ENCODE results near the gene CXorf58.
"Not testable (repeated sequence)": the region's sequence is repeated elsewhere in the genome, so short reads cannot be mapped to it uniquely, and the experiment has no call there.

The CXorf58 gene

DNA sequence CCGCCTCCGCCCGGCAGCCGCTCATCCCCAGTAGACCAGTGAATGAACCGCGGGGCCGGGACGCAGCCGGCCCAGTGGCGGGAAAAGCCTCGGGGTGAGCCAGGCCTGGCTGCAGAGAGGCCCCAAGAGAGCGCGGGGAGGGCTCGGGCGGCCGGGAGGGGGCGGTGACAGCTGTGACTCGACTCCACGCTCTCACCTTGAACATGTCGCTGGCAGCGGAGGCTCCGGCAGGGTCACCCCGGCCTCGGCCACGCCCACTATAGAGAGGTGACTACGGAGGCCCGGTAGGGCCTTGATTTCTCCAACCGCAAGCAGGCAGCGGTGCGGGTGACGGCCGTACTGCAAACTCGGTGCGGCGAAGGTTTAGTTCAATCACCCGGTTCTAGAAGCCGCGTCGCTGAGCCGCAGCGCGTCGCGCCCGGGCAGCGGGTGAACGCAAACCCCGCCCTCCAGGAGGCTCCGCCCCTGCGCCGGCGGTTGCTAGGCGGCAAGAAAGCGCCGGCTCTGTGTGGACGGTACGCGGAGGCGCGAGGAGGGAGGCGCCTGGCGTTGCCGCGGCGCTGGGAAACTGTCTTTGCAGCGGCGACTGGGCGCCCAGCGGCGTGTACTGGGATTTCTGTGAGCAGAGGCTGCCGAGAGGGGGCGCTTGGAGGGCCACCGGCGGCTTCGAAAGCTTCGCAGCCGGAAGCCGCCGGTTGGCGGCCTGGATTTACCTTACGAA lies at the start of gene CXorf58, which contains the start of gene APOO:
Gene CXorf58, plus strand, starts transcription at position 509 of the 721 bp plus-strand sequence. CDS start 2,297 bp downstream, outside the sequence.
Gene APOO, minus strand, starts transcription at position 441 of the 721 bp plus-strand sequence. Its CDS starts 236 bp downstream, at position 205.
- peak; percentile 92 for DNase-seq

DNA sequence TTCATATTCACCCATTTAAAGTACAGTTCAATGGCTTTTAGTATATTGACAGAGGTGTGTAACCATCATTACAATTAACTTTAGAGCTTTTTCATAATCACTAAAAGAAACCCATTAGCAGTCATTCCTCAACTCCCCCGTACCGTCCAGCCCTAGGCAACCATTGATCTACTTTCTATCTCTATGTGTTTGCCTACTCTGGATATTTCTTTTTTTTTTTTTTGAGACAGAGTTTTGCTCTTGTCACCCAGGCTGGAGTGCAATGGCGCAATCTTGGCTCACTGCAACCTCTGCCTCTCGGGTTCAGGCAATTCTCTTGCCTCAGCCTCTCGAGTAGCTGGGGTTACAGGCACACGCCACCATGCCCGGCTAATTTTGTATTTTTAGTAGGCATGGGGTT lies 48.6 kb upstream of the CXorf58 start:
- DNase-seq: not testable (repeated sequence)

DNA sequence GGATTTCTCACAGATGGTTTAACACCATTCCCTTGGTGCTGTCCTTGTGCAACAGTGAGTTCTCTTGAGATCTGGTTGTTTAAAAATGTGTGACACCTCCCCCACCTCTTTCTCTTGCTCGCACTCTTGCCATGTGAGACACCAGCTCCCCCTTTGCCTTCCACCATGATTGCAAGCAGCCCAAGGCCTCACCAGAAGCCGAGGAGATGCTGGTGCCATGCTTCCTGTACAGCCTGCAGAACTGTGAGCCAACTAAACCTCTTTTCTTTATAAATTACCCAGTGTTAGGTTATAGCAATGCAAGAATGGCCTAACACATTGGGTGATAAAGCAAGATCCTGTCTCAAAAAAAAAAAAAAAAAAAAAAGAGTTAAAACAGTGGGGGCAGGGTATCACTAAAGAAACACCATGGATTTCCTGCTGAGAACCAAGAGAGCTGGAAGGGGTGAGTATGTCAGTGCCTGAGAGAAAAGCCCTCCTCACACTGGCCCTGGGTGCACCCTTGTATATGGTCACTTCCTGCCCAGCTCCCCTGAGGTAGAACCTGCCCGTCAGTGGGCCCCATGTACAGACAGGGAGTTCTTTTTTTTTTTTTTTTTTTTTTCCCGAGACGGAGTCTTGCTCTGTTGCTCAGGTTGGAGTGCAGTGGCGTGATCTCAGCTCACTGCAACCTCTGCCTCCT lies 46.5 kb upstream of the CXorf58 start:
- no peak for DNase-seq

- DNase-seq: not testable (repeated sequence)
Measured at GRCh38 chrX:23861952-23862351, 45.9 kb upstream of the CXorf58 start.

- DNase-seq: no peak
Measured at GRCh38 chrX:23864742-23865326, 43.0 kb upstream of the CXorf58 start.

DNA sequence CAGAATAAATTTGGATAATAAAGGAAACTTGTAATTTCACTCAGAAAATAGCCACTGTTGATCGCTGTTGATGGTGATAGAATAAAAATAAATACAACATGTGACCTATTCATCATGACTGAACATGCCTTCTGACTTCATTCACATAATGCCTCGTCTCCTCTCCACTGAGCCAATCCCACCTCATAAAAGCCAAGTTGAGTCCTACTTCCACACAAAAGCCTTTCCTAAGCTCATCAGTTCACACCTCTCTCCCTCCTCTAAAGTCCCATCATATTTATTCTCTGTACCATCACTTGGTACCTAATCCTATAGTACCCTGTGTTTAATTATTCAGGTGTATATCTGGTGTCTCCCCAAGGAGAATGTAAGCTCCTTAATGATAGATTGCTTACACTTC lies 37.8 kb upstream of the CXorf58 start:
- DNase-seq: no peak

DNA sequence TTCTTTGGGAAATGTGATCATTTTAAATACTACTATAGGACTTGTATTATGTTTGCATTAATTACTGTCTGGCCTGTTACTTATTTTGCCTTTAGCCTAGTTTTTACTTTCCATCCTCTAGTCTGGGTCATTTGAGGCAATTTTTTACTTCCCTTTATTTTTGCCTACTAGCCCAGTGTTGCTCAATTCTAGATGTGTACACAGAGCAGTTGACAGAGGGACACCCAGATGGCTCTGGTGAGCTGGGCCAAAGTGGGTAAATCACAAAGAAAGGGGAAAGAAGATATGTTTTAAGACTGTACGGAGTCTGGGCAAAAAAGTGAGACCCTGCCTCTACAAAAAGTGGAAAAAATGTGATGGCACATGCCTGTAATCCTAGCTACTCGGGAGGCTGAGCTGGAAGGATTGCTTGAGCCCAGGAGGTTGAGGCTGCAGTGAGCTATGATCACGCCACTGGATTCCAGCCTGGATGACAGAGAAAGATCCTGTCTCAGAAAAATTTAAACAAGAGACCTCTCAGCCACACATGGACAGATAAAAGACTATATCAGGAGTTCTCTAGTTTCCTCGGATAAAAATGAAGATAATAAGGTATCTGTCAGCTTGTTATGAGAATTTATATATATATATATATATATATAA lies 35.8 kb upstream of the CXorf58 start:
- DNase-seq: no peak

- no peak for DNase-seq
Measured at GRCh38 chrX:23879380-23880090, 28.3 kb upstream of the CXorf58 start.

DNA sequence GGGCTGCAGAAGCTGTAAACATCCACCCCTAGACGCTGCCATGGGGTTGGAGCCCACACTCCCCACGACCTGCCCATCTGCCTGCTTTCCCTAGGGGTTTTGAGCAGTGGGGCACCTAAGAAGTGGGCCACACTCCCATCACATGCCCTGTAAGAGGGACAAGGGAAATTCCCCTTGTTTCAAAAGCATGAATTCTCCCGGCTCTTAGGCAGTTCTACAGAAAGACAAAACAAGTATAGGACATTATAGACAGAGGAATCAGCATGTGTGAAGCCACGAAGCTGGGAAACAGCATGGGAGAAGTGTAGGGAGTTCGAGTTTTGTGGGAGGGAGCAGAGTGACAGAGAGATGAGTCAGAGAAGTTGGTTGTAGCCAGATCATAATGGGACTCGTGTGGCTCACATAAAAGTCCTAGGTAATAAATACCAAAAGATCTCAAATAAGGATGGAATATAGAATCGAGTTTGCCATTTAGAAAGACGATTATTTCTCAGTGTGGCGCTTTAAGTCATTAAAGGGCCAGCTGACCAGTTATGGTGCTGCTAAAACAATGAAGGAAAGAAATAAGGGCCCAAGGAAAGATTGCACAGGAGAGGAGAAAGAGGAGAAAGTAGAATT lies 24.0 kb upstream of the CXorf58 start:
- no peak for DNase-seq

- no peak for DNase-seq
Measured at GRCh38 chrX:23884427-23885024, 23.3 kb upstream of the CXorf58 start.

DNA sequence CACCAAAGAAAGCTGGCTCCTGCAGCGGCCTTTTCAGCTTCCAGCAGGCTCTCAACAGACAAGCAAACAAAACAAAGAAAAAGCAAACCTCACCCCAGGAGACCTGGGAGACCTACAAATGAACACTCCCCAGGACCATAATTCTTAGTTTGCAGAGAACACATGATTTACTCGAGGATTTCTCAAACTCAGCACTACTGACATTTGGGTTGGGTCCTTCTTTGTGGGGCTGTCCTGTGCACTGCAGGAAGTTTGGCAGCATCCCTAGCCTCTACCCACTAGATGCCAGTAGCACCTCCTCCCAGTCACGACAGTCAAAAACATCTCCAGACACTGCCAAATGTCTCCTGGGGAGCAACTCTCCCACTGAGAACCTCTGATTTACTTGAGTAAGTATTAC lies 22.0 kb upstream of the CXorf58 start:
- DNase-seq: no peak

DNA sequence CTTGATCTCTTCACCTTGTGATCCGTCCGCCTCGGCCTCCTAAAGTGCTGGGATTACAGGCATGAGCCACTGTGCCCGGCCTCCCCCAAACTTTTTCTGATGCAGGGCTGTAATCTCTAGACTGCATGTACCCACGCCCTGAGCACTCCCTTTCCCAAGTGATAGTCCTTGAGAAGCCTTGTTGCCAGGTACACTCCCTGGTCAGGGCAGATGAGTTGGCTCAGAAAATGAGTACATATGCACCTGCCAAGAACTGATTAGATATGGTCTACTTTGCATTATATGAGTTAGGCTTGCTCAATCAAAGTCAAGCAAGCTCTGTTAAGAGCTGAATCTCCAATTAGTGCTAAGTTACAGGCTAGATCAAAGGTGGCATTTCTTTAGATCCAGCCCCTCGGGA lies 20.4 kb upstream of the CXorf58 start:
- no peak for DNase-seq

DNA sequence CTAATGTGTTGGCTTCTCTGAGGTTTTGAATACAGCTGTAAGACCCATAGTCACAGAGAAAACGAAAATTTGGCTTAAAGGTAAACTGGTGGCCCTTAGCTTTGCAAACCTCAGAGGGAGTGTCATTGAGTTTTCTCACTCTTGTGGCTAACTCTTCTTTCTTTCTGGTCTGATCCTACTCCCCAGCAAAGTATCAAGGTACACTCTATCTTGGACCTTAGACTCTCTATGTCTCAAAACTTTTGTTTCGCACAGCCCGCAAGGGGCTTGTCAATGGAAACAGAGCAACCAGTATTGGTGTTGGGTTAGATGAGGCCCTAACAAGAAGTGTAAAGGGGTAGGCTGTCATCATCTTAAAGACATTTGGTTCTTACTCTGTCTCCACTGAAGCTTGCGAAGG lies 19.9 kb upstream of the CXorf58 start:
- DNase-seq: no peak

DNA sequence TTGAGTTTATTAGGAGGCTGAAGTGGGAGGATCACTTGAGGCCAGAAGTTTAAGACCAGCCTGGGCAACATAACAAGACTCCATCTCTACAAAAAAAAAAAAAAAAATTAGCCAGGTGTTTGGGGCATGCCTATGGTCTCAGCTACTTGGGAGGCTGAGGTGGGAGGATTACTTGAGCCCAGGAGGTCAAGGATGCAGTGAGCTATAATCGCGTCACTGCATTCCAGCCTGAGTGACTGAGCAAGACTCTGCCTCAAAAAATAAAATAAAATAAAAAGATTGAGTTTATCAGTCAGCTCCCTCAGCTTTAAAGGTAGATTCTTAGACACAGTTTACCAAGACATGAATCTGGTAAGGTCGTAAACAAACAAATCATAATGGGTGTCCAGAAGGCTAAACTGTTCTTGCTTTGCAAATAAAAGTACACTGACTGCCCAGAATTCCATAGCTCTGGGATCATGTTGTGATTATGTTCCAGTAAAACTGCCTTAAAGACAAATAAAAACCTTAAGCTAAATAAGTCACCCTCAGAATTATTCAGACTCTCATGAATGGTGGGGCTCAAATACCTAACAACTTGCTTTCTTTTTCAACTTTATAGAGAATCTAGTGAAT lies 18.8 kb upstream of the CXorf58 start:
- no peak for DNase-seq

- no peak for DNase-seq
Measured at GRCh38 chrX:23890933-23891332, 16.9 kb upstream of the CXorf58 start.

DNA sequence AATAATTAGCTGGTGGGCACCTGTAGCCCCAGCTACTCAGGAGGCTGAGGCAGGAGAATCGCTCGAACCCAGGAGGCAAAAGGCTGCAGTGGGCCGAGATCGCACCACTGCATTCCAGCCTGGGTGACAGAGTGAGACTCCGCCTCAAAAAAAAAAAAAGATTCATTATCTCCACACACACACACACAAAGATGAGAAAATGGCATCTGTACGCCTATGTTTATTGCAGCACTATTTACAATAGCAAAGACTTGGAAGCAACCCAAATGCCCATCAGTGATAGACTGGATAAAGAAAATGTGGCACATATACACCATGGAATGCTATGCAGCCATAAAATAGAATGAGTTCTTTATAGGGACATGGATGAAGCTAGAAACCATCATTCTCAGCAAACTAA lies 12.8 kb upstream of the CXorf58 start:
- not testable (repeated sequence) for DNase-seq

DNA sequence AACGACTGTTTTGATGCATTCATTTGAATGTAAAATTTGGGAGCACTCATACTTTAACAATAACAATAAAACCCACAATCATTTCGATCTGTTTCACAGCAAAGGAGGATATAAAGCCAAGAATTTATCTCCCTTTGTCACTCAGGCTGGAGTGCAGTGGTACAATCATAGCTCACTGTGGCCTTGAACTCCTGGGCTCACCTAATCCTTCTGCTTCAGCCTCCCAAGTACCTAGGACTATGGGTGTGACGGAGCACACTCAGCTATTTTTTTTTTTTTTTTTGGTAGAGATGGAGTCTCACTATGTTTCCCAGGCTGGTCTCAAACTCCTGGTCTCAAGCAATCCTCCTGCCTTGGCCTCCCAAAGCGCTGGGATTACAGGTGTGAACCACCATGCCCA lies 11.3 kb upstream of the CXorf58 start:
- not testable (repeated sequence) for DNase-seq

DNA sequence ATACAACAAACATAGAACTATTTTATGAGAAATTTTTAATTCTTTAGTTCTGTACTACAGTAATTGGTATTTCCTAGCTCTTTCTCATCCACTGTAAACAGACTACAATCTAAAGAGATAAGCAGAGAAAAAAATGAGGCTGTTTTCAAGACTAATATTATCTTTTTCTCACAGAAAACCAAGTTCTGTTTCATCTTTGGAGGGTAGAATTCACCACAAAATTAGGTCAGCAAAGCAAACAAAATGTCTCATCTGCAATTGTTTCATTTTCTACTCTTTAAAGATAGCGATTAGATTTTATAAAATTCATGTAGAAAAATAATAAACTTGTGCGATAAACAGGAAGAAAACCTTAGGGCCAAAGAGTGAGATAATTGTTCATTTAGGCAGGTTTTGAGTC lies 10.8 kb upstream of the CXorf58 start:
- no peak for DNase-seq

GRCh38 chrX:23898412-23898959 lies 9.3 kb upstream of the CXorf58 start:
- DNase-seq: no peak

DNA sequence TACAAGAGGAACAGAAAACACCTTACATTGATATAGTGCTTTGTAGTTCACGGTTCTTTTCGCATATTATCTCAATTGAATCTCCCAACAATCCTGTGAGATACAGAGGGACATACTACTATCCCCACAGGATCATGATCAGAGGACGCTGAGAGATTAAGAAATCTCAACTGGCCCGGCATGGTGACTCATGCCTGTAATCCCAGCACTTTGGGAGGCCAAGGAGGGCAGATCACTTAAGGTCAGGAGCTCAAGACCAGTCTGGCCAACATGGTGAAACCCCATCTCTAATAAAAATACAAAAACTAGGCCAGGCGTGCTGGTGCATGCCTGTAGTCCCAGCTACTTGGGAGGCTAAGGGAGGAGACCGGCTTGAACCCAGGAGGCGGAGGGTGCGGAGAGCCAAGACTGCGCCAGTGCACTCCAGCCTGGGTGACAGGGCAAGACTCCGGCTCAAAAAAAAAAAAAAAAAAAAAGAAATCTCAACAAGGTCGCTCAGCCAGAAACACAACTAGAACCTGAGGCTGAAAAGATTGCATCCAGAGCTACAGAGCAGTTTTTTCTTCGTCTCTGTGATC lies 7.5 kb upstream of the CXorf58 start:
- no peak for DNase-seq

DNA sequence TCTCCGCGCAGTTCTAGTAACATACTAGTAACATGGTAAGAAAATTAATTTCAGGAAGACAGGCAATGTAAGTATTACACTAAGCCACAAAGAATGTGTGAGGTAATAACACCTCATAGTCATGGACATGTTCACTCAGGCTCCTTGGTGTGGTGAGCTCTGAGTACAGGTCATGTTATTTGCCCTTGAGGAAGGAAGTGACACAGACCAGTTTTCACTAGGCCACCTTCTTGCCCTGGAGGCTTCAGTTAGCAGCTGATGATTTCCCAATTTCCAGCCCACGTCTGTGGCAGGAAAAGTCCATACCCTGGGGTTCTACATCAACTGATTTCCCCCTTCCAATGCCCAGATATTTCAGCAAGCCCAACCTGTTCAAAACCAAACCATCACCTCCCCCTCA lies 6.7 kb upstream of the CXorf58 start:
- no peak for DNase-seq
